GM12872 (cell line): ENCODE results near the gene MAD2L2.

Source experiments
- CTCF ChIP-seq: IDR thresholded peaks from 3 replicates; pipeline ENCODE4 v1.5.1; 2011; ENCODE audit warnings: low read depth, mild to moderate bottlenecking, low read length, moderate library complexity; ENCODE audit not compliant: insufficient read depth

The MAD2L2 gene

GRCh38 chr1:11650331-11650991 is 30.5 kb downstream of the MAD2L2 start:
- peak; percentile 78 for TF ChIP-seq CTCF

- no peak for TF ChIP-seq CTCF
Measured at GRCh38 chr1:11649624-11650330, 31.2 kb downstream of the MAD2L2 start.

GRCh38 chr1:11649237-11649623 is 31.7 kb downstream of the MAD2L2 start:
- TF ChIP-seq CTCF, result no peak

GRCh38 chr1:11648732-11649158 is 32.2 kb downstream of the MAD2L2 start:
- TF ChIP-seq CTCF, result no peak

GRCh38 chr1:11648039-11648438 is 32.9 kb downstream of the MAD2L2 start:
- no peak for TF ChIP-seq CTCF

GRCh38 chr1:11647333-11647732 is 33.6 kb downstream of the MAD2L2 start:
- TF ChIP-seq CTCF, result no peak

- TF ChIP-seq CTCF, result no peak
Measured at GRCh38 chr1:11646317-11646716, 34.6 kb downstream of the MAD2L2 start.
